ENCODE data around the gene EFNB2.

DNA sequence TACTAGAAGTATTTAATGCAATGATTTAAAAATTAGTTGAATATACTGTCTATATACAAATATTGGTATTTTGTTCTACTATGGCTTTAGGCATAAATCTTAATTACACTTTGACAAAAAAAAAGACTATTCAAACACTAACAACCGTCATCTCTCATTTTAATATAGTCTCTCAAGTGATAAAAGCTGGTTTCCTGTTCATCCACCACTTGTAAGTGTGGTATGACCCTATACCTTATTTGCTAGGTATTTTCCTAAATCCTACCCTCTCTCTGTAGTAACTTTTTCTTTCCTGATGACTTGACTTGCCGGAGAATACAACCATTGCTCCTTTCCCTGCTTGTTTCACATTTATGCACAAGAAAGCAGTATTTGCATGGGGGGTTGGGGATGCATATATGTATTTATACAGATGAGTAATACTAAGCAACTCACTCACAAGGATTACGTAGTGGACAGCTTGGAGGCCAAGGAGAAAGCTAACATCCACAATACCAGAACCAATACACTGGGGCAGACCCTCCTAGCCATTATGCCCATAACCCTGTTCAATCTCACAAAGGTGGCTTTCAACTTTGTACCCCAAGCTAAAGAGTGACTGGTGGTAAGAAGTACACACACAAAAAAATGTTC, 12.7 kb upstream of the EFNB2 start:
- TF ChIP-seq, protein P1, sequence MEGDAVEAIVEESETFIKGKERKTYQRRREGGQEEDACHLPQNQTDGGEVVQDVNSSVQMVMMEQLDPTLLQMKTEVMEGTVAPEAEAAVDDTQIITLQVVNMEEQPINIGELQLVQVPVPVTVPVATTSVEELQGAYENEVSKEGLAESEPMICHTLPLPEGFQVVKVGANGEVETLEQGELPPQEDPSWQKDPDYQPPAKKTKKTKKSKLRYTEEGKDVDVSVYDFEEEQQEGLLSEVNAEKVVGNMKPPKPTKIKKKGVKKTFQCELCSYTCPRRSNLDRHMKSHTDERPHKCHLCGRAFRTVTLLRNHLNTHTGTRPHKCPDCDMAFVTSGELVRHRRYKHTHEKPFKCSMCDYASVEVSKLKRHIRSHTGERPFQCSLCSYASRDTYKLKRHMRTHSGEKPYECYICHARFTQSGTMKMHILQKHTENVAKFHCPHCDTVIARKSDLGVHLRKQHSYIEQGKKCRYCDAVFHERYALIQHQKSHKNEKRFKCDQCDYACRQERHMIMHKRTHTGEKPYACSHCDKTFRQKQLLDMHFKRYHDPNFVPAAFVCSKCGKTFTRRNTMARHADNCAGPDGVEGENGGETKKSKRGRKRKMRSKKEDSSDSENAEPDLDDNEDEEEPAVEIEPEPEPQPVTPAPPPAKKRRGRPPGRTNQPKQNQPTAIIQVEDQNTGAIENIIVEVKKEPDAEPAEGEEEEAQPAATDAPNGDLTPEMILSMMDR (IDR thresholded peaks at IDR 0.05; ENCODE audit: extremely low read depth in 1 of 2, insufficient read depth in 1 of 2, low read depth in 1 of 2, low read length in 2 of 2) = no peak
- no peak for TF ChIP-seq MYC (IDR thresholded peaks at IDR 0.05; ENCODE audit: low read depth, low read length)
- TF ChIP-seq POLR2AphosphoS5 (IDR thresholded peaks at IDR 0.05; ENCODE audit: insufficient read depth, low read depth, low read length) = no peak
